Esophagus squamous epithelium (tissue), 5 donors: ENCODE data around the gene RNLS. TPM values are rescaled to one million over a fixed set of nuclear protein-coding genes. Genes with fewer than 3 reads are reported as not detected.

ENCODE experiments used
- DNase-seq: peaks from one replicate; lab custom pipeline; 2025; lab: John Stamatoyannopoulos, UW
- H3K27ac ChIP-seq, 4 donors: fragments of 200-600 bp; sonication (generic); one replicate each; pipeline ENCODE4 v1.5.1; 2016 to 2019; ENCODE audit warnings: mild to moderate bottlenecking in 1 of 4
- H3K27me3 ChIP-seq, 4 donors: fragments of 200-600 bp; sonication (generic); 1 replicate in 3 of 4; 2 replicates in 1 of 4; pipeline versions ENCODE4 v1.5.1 to v1.6.0; 2017 to 2021; ENCODE audit warnings: antibody characterized with exemption in 1 of 4
- H3K36me3 ChIP-seq, 3 donors: fragments of 200-600 bp; sonication (generic); one replicate each; pipeline ENCODE4 v1.5.1; 2016 to 2019
- H3K4me1 ChIP-seq, 3 donors: fragments of 200-600 bp; sonication (generic); one replicate each; pipeline ENCODE4 v1.5.1; 2017 to 2019
- H3K4me3 ChIP-seq, 4 donors: fragments of 200-600 bp; sonication (generic); 1 replicate in 3 of 4; 2 replicates in 1 of 4; pipeline ENCODE4 v1.5.1; 2016 to 2019; ENCODE audit warnings: mild to moderate bottlenecking in 2 of 4, moderate library complexity in 1 of 4
- H3K9me3 ChIP-seq, 3 donors: fragments of 200-600 bp; sonication (generic); one replicate each; pipeline ENCODE4 v1.5.1; 2016 to 2019
- CTCF ChIP-seq, 6 experiments: fragments of 450-650 bp in 4 of 6; fragments of 200-600 bp in 2 of 6; sonication (generic) in 2 of 6; IDR thresholded peaks; one replicate each; pipeline ENCODE4 v1.5.1; 2016 to 2019; ENCODE audit warnings: antibody characterized with exemption in 6 of 6, mild to moderate bottlenecking in 4 of 6, moderate library complexity in 4 of 6
- POLR2A ChIP-seq, 4 donors: fragments of 450-650 bp; IDR thresholded peaks; one replicate each; pipeline ENCODE4 v1.6.1; 2017; ENCODE audit warnings: antibody characterized with exemption in 4 of 4, mild to moderate bottlenecking in 4 of 4, moderate library complexity in 3 of 4
- WGBS, 2 donors: methylation state at CpG; one replicate each; pipeline ENCODE4 v1.1.5; 2018; 5-methylcytosine and 5-hydroxymethylcytosine counted together
- intact Hi-C: fragments of 100-400 bp; cut with DNase I; formaldehyde crosslinking; loops from one replicate; pipeline ENCODE4 v1.15.0; 2022
- total RNA-seq, 4 donors: library from RNA; depleted of rRNA; stranded (reverse); fragments of >200 nt; gene quantifications; one replicate each; pipeline ENCODE4 v1.1.0, GENCODE V29; 2016
- donor health status: DM: yes; HTN: yes; CAD: no.

The RNLS gene
- total RNA-seq, 4 donors from 2014 or later: 7.9 to 13.5 (median 10.5) TPM

GRCh38 chr10:88274286-88274685, 308.8 kb downstream of the RNLS start:
- Histone ChIP-seq H3K27ac (no peak overlapping the region), H3K4me3 (no peak overlapping the region), H3K9me3 (no peaks in the 10 kb centered on the region), H3K27me3 (no peaks in the 10 kb centered on the region), H3K36me3 (no peaks in the 10 kb centered on the region), H3K4me1 (peaks cover 0 to 17% (median 15%) of the 10 kb centered on the region in 3 donors)
- 87 to 92% methylated on average over 2 of the region's 2 CpGs for WGBS, 2 donors
- no peak for TF ChIP-seq CTCF (IDR thresholded peaks at IDR 0.05)
- no peak for TF ChIP-seq POLR2A (IDR thresholded peaks at IDR 0.05)
- intact Hi-C loops: no loop called here
- DNase-seq: no peak

- no peaks in the 10 kb centered on the region for H3K9me3 ChIP-seq
- no peak overlapping the region for H3K27ac ChIP-seq
- no peaks in the 10 kb centered on the region for H3K27me3 ChIP-seq
- H3K4me3 ChIP-seq: no peak overlapping the region
- H3K4me1 ChIP-seq: peaks cover 0 to 17% (median 15%) of the 10 kb centered on the region in 3 donors
- H3K36me3 ChIP-seq: no peaks in the 10 kb centered on the region
- TF ChIP-seq CTCF (IDR thresholded peaks at IDR 0.05) (no peak), POLR2A (IDR thresholded peaks at IDR 0.05) (no peak)
- no peak for DNase-seq
- WGBS, 2 donors: 51 to 54% methylated on average over 4 of the region's 4 CpGs
- intact Hi-C loops: no loop called here
Measured at GRCh38 chr10:88273567-88273966, 309.6 kb downstream of the RNLS start.

- intact Hi-C loops: no loop called here
- no peaks in the 10 kb centered on the region for H3K9me3 ChIP-seq
- WGBS, 2 donors: 45 to 70% methylated on average over 5 of the region's 5 CpGs
- H3K4me3 ChIP-seq: no peak overlapping the region
- H3K36me3 ChIP-seq: no peaks in the 10 kb centered on the region
- H3K4me1 ChIP-seq: peaks cover 0 to 17% (median 15%) of the 10 kb centered on the region in 3 donors
- TF ChIP-seq CTCF (IDR thresholded peaks at IDR 0.05) (no peak), POLR2A (IDR thresholded peaks at IDR 0.05) (no peak)
- DNase-seq: no peak
- H3K27me3 ChIP-seq: no peaks in the 10 kb centered on the region
- H3K27ac ChIP-seq: peak overlapping the region in 2 of 4 donors; percentile 33 to 46
Measured at GRCh38 chr10:88271761-88272543, 311.2 kb downstream of the RNLS start.

- H3K27ac ChIP-seq: peak overlapping the region in 2 of 4 donors; percentile 33 to 46
- H3K27me3 ChIP-seq: no peaks in the 10 kb centered on the region
- intact Hi-C loops: no loop called here
- no peaks in the 10 kb centered on the region for H3K9me3 ChIP-seq
- H3K4me1 ChIP-seq: peaks cover 0 to 17% (median 15%) of the 10 kb centered on the region in 3 donors
- no peak overlapping the region for H3K4me3 ChIP-seq
- TF ChIP-seq POLR2A (IDR thresholded peaks at IDR 0.05): no peak
- no peak for TF ChIP-seq CTCF (IDR thresholded peaks at IDR 0.05)
- H3K36me3 ChIP-seq: no peaks in the 10 kb centered on the region
- WGBS, 2 donors: 54 to 73% methylated on average over 5 to 6 of the region's 6 CpGs
- no peak for DNase-seq
Measured at GRCh38 chr10:88270871-88271713, 312.0 kb downstream of the RNLS start.
